Lower leg skin (tissue), 3 donors: ENCODE results near the gene RAB3C.

ENCODE experiments used
- POLR2A ChIP-seq, 2 donors: fragments of 450-650 bp; IDR thresholded peaks; one replicate each; pipeline ENCODE4 v1.6.1; 2016 to 2017; ENCODE audit warnings: antibody characterized with exemption in 2 of 2, mild to moderate bottlenecking in 1 of 2, moderate library complexity in 1 of 2
- TF ChIP-seq, protein P1 (sequence below), 3 donors: fragments of 450-650 bp; IDR thresholded peaks; one replicate each; pipeline ENCODE4 v1.5.1; 2016; ENCODE audit warnings: antibody characterized with exemption in 3 of 3, mild to moderate bottlenecking in 3 of 3, moderate library complexity in 2 of 3

DNA sequence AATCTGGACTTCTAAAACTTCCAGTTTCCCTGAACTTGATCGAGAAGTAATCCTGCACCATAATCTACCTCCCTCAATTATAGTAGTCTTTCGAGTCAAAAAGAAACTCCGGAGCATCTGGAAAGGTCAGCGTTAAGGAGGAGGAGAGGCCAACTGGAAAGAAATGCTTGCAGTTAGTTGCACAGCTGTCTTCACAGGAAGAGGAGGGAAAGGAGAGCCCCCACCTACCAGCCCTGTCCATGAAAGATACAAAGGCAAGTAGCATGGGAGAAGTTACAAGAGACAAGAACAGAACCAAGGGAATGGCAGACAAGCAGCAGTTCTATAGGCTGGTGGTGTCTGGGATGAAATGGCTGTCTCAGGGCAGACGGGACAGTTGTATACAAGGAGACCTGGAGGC, 170.6 kb downstream of the RAB3C start:
- TF ChIP-seq, protein P1, sequence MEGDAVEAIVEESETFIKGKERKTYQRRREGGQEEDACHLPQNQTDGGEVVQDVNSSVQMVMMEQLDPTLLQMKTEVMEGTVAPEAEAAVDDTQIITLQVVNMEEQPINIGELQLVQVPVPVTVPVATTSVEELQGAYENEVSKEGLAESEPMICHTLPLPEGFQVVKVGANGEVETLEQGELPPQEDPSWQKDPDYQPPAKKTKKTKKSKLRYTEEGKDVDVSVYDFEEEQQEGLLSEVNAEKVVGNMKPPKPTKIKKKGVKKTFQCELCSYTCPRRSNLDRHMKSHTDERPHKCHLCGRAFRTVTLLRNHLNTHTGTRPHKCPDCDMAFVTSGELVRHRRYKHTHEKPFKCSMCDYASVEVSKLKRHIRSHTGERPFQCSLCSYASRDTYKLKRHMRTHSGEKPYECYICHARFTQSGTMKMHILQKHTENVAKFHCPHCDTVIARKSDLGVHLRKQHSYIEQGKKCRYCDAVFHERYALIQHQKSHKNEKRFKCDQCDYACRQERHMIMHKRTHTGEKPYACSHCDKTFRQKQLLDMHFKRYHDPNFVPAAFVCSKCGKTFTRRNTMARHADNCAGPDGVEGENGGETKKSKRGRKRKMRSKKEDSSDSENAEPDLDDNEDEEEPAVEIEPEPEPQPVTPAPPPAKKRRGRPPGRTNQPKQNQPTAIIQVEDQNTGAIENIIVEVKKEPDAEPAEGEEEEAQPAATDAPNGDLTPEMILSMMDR (IDR thresholded peaks at IDR 0.05) = no peak
- no peak for TF ChIP-seq POLR2A (IDR thresholded peaks at IDR 0.05)
